Tongue (tissue), 2 donors: Measurements from ENCODE around the gene OR6X1. TPM values are rescaled to one million over a fixed set of nuclear protein-coding genes. Genes with fewer than 3 reads are reported as not detected.

Experiments used
- small RNA-seq: library from RNA; depleted of rRNA; stranded (forward); fragments of <200 nt; gene quantifications from one replicate; pipeline ENCODE3, GENCODE V24; 2014; ENCODE audit warnings: low replicate concordance
- total RNA-seq: library from RNA; depleted of rRNA; stranded (reverse); fragments of >200 nt; gene quantifications from one replicate; pipeline ENCODE4 v1.2.3, GENCODE V29; 2014

OR6X1 gene
- total RNA-seq, 1 donor from 2014 or later = not detected

Small RNA genes within 50 kb of the gene (small RNA-seq; reads per million reads assigned to genes)
- gene RNU1-21P = not detected

Other genes with a start within 250 kb of the OR6X1 start
- gene SCN3B, start 99.9 kb downstream of the OR6X1 start, total RNA-seq = 18.5 TPM
- gene ZNF202, start 12.9 kb downstream of the OR6X1 start, total RNA-seq = 18.2 TPM
- not detected for gene OR6M1, start 51.8 kb upstream of the OR6X1 start, total RNA-seq
- gene TMEM225, start 131.2 kb upstream of the OR6X1 start, total RNA-seq = not detected
- gene OR8D4, start 147.6 kb upstream of the OR6X1 start, total RNA-seq = 0.21 TPM
- gene OR4D5, start 185.1 kb upstream of the OR6X1 start, total RNA-seq = not detected
- gene OR6T1, start 189.3 kb upstream of the OR6X1 start, total RNA-seq = not detected
- not detected for gene OR10S1, start 223.3 kb upstream of the OR6X1 start, total RNA-seq
- gene OR10G6, start 240.6 kb upstream of the OR6X1 start, total RNA-seq = not detected